GM10847 (cell line): ENCODE measurements around the gene RNF175.

Source experiments
- POLR2A ChIP-seq: IDR thresholded peaks from 2 replicates; pipeline ENCODE4 v1.6.1; 2011; ENCODE audit not compliant: insufficient read length; ENCODE audit errors: extremely low read depth

Gene RNF175

GRCh38 chr4:153733751-153734448 is 25.9 kb downstream of the RNF175 start:
- no peak for TF ChIP-seq POLR2A

DNA sequence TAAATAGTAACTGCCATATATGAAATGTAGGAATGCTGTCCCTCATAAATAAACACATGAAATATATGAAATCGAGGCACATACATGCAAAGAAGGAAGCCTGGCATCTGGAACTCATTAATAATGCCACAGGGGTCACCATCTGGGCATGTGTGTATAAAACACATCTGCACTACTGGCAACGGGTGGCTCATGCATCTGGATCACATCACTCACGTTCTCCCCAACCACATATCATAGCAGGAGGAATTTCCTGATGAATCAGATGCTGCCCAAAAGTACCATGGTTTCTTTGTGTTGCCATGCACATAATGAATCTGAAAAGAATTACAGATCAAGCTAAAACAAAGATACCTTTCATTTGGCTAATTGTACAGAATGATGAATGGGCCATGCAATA is 28.6 kb downstream of the RNF175 start:
- no peak for TF ChIP-seq POLR2A

- TF ChIP-seq POLR2A = no peak
Measured at GRCh38 chr4:153729895-153730294, 29.9 kb downstream of the RNF175 start.

GRCh38 chr4:153728660-153729059 is 31.2 kb downstream of the RNF175 start:
- TF ChIP-seq POLR2A = no peak

DNA sequence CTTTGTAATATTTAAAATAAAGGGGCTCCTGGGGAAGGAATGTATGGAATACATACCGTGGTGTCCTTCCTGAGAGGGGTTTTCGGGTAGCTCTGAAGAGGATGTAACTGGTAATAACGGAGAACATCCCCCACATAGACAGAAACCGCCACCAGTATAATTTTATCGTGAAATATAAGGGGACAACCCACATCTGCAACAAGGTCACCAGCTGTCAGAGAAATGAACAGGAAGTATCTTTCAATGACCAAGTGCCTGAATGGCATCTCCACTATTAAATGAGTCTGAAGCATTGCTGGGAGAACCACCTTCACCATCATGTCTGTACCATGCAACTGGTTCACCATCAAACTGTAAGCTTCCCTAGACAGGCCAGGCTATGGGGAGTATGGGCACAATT is 31.7 kb downstream of the RNF175 start:
- no peak for TF ChIP-seq POLR2A

GRCh38 chr4:153725831-153726154 is 34.0 kb downstream of the RNF175 start:
- TF ChIP-seq POLR2A = no peak

- TF ChIP-seq POLR2A = no peak
Measured at GRCh38 chr4:153725136-153725830, 34.5 kb downstream of the RNF175 start.

GRCh38 chr4:153724606-153725005 is 35.2 kb downstream of the RNF175 start:
- no peak for TF ChIP-seq POLR2A

- no peak for TF ChIP-seq POLR2A
Measured at GRCh38 chr4:153722036-153722435, 37.8 kb downstream of the RNF175 start.

- no peak for TF ChIP-seq POLR2A
Measured at GRCh38 chr4:153713866-153714646, 45.8 kb downstream of the RNF175 start.

DNA sequence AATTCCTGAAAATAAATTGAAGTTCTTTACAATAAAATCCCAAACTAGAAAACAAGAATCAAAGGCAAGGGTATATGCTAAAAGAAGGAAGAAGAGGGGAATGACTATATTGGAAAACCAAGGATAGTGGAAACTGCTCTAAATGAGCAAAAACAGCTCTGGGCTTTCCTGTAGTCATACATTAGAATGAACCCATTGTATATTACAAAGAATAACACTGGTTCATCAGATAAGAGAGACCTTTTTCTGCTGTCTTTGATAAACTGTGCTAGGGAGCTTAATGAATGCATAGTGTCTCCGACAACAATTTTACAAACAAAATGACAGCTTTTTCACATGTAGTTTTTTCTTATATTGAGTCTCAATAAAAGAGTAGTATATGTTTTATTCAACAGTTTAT is 49.1 kb downstream of the RNF175 start:
- no peak for TF ChIP-seq POLR2A

DNA sequence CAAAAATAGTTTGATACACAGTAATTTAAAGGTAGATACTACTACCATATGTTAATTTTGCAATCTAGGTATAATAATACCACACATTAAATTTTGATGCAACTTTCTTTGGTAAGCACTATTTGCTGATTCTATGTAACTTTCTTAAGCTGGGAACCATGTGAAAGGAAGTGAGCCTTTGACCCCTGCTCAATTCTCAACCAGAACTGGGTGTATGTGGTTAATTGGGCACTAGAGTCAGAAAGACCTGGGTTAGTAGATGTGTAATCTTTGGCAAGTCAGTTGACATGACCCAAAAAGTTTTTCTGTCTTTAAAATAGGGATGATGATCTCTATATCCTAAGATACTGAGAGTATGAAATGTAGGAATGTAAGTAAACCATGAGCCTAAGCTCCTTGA is 53.3 kb downstream of the RNF175 start:
- TF ChIP-seq POLR2A = no peak

GRCh38 chr4:153705743-153706468 is 53.9 kb downstream of the RNF175 start:
- no peak for TF ChIP-seq POLR2A

DNA sequence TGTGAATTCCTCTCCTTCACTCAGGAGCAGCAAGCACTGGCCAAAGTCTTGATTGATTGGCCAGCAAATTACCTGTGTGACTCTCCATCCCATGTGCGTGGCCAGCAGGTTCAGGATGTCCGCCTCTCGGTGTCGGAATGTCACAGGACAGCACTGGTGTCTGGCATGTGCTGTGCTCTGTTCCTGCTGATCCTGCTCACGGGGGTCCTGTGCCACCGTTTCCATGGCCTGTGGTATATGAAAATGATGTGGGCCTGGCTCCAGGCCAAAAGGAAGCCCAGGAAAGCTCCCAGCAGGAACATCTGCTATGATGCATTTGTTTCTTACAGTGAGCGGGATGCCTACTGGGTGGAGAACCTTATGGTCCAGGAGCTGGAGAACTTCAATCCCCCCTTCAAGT is 55.3 kb downstream of the RNF175 start:
- TF ChIP-seq POLR2A = no peak

DNA sequence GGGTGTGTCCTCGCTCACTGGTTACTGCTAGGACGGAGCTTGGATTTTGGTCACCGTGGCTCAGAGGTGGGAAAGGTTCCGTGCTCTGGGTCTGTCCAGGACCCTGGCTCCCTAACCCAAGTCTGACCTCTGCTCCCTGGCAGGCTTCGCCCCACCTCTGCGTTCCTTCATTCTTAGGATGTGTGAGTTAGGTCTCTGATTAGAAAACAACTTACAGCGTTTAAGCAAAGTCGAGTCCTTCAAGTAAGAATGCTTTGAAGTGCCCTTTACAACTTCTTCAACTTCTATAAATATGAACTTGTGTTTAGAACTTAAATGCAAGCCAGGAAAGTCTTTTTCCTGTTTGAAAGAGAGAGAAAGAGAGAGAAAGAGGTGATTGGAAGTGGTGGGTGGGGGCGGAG is 74.9 kb downstream of the RNF175 start:
- no peak for TF ChIP-seq POLR2A
